BJ (cell line): ENCODE data around the gene ZNF837. TPM values are rescaled to one million over a fixed set of nuclear protein-coding genes. Genes with fewer than 3 reads are reported as not detected.

ENCODE experiments used
- CTCF ChIA-PET: fragments of 350-600 bp; formaldehyde crosslinking; extraction: SDS; loops from one replicate; lab custom pipeline; 2021; ENCODE audit warnings: antibody characterized with exemption, inconsistent platforms; lab: Yijun Ruan, JAX
- POLR2A ChIA-PET: fragments of 300-600 bp; sonication (Branson Sonifier 250); formaldehyde crosslinking; extraction: SDS; loops from one replicate; lab custom pipeline; 2021; ENCODE audit warnings: antibody characterized with exemption; lab: Charles Lee
- DNase-seq: peaks from one replicate; pipeline ENCODE4 v3.0.0-alpha.2; 2011; ENCODE audit warnings: low read depth
- H3K27me3 ChIP-seq: 2 replicates; pipeline ENCODE4 v1.6.0; 2011; ENCODE audit warnings: low read length; ENCODE audit not compliant: control insufficient read depth, insufficient read depth
- H3K36me3 ChIP-seq: 2 replicates; pipeline ENCODE4 v1.5.1; 2011; ENCODE audit warnings: low read length; ENCODE audit not compliant: control insufficient read depth, insufficient read depth
- H3K4me3 ChIP-seq: 2 replicates; pipeline ENCODE4 v1.5.1; 2011; ENCODE audit warnings: low read depth, mild to moderate bottlenecking, control low read depth, low read length
- CTCF ChIP-seq: IDR thresholded peaks from 2 replicates; pipeline ENCODE4 v1.5.1; 2011; ENCODE audit warnings: low read depth, mild to moderate bottlenecking, control low read depth, inconsistent platforms, low read length, moderate library complexity; ENCODE audit not compliant: insufficient read depth
- polyA plus RNA-seq: library from polyadenylated mRNA; depleted of rRNA; stranded (reverse); fragments of >200 nt; gene quantifications from 2 replicates; pipeline ENCODE4 v1.2.3, GENCODE V29; 2011

ZNF837 gene
- polyA plus RNA-seq, 1 experiment = 0.82 TPM

GRCh38 chr19:58346961-58347929 is 33.6 kb downstream of the ZNF837 start:
- H3K36me3 ChIP-seq = peaks cover 10% of the 10 kb centered on the region
- no peak for TF ChIP-seq CTCF
- no peaks in the 10 kb centered on the region for H3K27me3 ChIP-seq
- ChIA-PET CTCF (interaction anchor here (0.7 to 1.2 kb wide), 4 partner anchors 12 to 172 kb away, joined by 3 to 5 read pairs (median 4); partner anchors contain the start of genes ZBTB45 and ZNF497), POLR2A (interaction anchor here (0.6 kb wide), 1 partner anchor 26 kb away, joined by 4 read pairs; no protein-coding TSS in a partner anchor)
- DNase-seq = no peak
- H3K4me3 ChIP-seq = peak overlapping the region; percentile 91

GRCh38 chr19:58345558-58345957 is 35.3 kb downstream of the ZNF837 start:
- POLR2A ChIA-PET = no interaction called here
- Histone ChIP-seq H3K4me3 (no peak overlapping the region), H3K27me3 (no peaks in the 10 kb centered on the region), H3K36me3 (peaks cover 5% of the 10 kb centered on the region)
- CTCF ChIA-PET = interaction anchor here (1.3 kb wide), 1 partner anchor 11 kb away, joined by 7 read pairs; no protein-coding TSS in a partner anchor
- no peak for TF ChIP-seq CTCF
- no peak for DNase-seq

GRCh38 chr19:58338825-58339558 is 41.8 kb downstream of the ZNF837 start:
- DNase-seq = no peak
- POLR2A ChIA-PET = no interaction called here
- no peak for TF ChIP-seq CTCF
- no peaks in the 10 kb centered on the region for H3K27me3 ChIP-seq
- CTCF ChIA-PET = interaction anchor here (1.4 kb wide), 1 partner anchor 16 kb away, joined by 4 read pairs; no protein-coding TSS in a partner anchor
- H3K4me3 ChIP-seq = no peak overlapping the region
- H3K36me3 ChIP-seq = peaks cover 26% of the 10 kb centered on the region

GRCh38 chr19:58338336-58338735 is 42.5 kb downstream of the ZNF837 start:
- Histone ChIP-seq H3K4me3 (no peak overlapping the region), H3K36me3 (peaks cover 26% of the 10 kb centered on the region), H3K27me3 (no peaks in the 10 kb centered on the region)
- POLR2A ChIA-PET = no interaction called here
- CTCF ChIA-PET = no interaction called here
- DNase-seq = no peak
- TF ChIP-seq CTCF = no peak

- no peak for DNase-seq
- Histone ChIP-seq H3K36me3 (peaks cover 25% of the 10 kb centered on the region), H3K4me3 (no peak overlapping the region), H3K27me3 (no peaks in the 10 kb centered on the region)
- TF ChIP-seq CTCF = no peak
- ChIA-PET CTCF (no interaction called here), POLR2A (no interaction called here)
These were observed 44.0 kb downstream of the ZNF837 start for GRCh38 chr19:58336820-58337219.
